ENCODE results near the gene EBI3. TPM values are rescaled to one million over a fixed set of nuclear protein-coding genes. Genes with fewer than 3 reads are reported as not detected.

Gene EBI3
- total RNA-seq, 1 experiment from 2014 or later: 3.0 TPM

DNA sequence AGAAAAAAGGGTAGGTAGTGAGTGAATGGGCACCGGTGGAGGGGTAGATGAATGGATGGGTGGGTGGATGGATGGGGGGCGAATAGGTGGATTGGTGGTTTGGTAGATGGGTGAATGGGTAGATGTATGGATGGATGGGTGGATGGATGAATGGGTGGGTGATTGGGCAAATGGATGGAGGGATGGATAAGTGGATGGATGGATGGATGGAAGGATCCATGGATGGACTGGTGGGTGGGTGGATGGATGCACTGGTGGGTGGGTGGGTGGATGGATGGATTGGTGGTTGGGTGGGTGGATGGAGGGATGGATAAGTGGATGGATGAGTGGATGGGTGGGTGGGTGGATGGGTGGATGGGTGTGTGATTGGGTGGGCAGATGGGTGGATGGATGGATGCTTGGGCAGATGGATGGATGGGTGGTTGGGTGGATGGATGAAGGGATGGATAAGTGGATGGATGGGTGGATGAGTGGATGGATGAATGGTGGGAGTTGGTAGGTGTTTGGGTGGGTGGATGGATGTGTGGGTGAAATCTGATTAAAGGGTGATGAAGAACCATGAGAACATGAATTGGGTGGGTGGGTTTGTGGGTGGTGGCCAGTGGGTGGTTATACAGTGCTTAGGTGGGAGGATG is 44.5 kb upstream of the EBI3 start:
- DNase-seq (ENCODE audit: low read depth, low spot score) (no peak), ATAC-seq (no peak)
- Histone ChIP-seq H3K4me1 (ENCODE audit: control insufficient read depth, insufficient read depth, low read length) (no peaks in the 10 kb centered on the region; the same call in none of the 2 replicates), H3K36me3 (ENCODE audit: control insufficient read depth, insufficient read depth, low read length) (peaks cover 3% of the 10 kb centered on the region; the same call in 1 of the 2 replicates), H3K27ac (ENCODE audit: low read length) (no peak overlapping the region), H3K9me3 (ENCODE audit: control insufficient read depth, insufficient read depth, low read depth, low read length) (no peaks in the 10 kb centered on the region), H3K4me3 (ENCODE audit: low read depth in 2 of 2, low read length in 2 of 2) (no peak overlapping the region), H3K27me3 (ENCODE audit: control insufficient read depth, insufficient read depth, low read length) (no peaks in the 10 kb centered on the region)
- no TSS peak for BruUV-seq (replicated peaks)
- CTCF ChIA-PET: interaction anchor here (0.5 kb wide), 1 partner anchor 197 kb away, joined by 4 read pairs; no protein-coding TSS in a partner anchor
- POLR2A ChIA-PET: interaction anchor here (0.6 kb wide), 1 partner anchor 197 kb away, joined by 15 read pairs; no protein-coding TSS in a partner anchor
- TF ChIP-seq TCF7L2 (IDR thresholded peaks at IDR 0.05; ENCODE audit: low read depth, low read length): no peak
- in situ Hi-C loops (cut with HindIII; ENCODE audit: low pct_unique_long_range_greater_than_20kb, low sequenced_read_pairs) (no loop called here), intact Hi-C loops (cut with micrococcal nuclease; ENCODE audit: unreplicated experiment) (no loop called here)

DNA sequence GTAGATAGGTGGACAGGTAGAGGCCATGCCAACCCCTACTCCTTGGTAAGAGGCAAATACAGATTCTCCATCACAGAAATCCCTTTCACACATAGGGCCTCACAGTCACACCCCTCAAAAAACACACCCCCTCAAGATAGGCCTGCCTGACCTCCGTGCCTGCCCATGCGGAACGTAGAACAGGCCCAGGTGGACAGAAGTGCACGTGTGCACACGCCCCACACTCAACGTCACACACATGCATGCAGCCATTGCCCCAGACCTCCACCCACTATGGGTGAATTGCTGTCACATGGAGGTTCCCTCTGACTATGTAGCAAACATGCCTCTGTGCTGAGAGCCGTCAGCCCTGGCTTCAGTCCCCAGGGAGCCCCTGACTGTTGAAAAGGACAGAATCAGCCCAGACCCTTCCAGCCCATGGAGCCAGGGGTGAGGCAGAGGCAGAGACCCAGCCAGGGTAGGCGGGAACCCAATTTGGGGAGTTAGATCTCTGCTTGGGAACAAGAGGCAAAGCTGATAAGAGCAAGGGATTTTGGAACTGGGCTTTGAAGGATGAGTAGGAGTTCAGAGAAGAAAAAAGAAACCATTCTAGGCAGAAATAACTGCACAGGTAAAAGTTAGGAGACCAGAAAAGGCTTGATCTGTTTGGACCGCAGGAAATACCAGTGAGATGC is 43.8 kb upstream of the EBI3 start:
- in situ Hi-C loops (cut with HindIII; ENCODE audit: low pct_unique_long_range_greater_than_20kb, low sequenced_read_pairs): no loop called here
- BruUV-seq (replicated peaks): no TSS peak
- H3K27ac ChIP-seq (ENCODE audit: low read length): no peak overlapping the region
- no peaks in the 10 kb centered on the region for H3K9me3 ChIP-seq (ENCODE audit: control insufficient read depth, insufficient read depth, low read depth, low read length)
- peaks cover 3% of the 10 kb centered on the region; the same call in 1 of the 2 replicates for H3K36me3 ChIP-seq (ENCODE audit: control insufficient read depth, insufficient read depth, low read length)
- POLR2A ChIA-PET: no interaction called here
- DNase-seq (ENCODE audit: low read depth, low spot score) (no peak), ATAC-seq (no peak)
- H3K4me1 ChIP-seq (ENCODE audit: control insufficient read depth, insufficient read depth, low read length): no peaks in the 10 kb centered on the region; the same call in none of the 2 replicates
- CTCF ChIA-PET: no interaction called here
- TF ChIP-seq TCF7L2 (IDR thresholded peaks at IDR 0.05; ENCODE audit: low read depth, low read length): no peak
- TF ChIP-seq, protein P1, sequence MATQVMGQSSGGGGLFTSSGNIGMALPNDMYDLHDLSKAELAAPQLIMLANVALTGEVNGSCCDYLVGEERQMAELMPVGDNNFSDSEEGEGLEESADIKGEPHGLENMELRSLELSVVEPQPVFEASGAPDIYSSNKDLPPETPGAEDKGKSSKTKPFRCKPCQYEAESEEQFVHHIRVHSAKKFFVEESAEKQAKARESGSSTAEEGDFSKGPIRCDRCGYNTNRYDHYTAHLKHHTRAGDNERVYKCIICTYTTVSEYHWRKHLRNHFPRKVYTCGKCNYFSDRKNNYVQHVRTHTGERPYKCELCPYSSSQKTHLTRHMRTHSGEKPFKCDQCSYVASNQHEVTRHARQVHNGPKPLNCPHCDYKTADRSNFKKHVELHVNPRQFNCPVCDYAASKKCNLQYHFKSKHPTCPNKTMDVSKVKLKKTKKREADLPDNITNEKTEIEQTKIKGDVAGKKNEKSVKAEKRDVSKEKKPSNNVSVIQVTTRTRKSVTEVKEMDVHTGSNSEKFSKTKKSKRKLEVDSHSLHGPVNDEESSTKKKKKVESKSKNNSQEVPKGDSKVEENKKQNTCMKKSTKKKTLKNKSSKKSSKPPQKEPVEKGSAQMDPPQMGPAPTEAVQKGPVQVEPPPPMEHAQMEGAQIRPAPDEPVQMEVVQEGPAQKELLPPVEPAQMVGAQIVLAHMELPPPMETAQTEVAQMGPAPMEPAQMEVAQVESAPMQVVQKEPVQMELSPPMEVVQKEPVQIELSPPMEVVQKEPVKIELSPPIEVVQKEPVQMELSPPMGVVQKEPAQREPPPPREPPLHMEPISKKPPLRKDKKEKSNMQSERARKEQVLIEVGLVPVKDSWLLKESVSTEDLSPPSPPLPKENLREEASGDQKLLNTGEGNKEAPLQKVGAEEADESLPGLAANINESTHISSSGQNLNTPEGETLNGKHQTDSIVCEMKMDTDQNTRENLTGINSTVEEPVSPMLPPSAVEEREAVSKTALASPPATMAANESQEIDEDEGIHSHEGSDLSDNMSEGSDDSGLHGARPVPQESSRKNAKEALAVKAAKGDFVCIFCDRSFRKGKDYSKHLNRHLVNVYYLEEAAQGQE (IDR thresholded peaks at IDR 0.05; ENCODE audit: insufficient read depth in 1 of 2, low read depth in 2 of 2, low read length in 1 of 2): no peak
- TF ChIP-seq, protein P2, sequence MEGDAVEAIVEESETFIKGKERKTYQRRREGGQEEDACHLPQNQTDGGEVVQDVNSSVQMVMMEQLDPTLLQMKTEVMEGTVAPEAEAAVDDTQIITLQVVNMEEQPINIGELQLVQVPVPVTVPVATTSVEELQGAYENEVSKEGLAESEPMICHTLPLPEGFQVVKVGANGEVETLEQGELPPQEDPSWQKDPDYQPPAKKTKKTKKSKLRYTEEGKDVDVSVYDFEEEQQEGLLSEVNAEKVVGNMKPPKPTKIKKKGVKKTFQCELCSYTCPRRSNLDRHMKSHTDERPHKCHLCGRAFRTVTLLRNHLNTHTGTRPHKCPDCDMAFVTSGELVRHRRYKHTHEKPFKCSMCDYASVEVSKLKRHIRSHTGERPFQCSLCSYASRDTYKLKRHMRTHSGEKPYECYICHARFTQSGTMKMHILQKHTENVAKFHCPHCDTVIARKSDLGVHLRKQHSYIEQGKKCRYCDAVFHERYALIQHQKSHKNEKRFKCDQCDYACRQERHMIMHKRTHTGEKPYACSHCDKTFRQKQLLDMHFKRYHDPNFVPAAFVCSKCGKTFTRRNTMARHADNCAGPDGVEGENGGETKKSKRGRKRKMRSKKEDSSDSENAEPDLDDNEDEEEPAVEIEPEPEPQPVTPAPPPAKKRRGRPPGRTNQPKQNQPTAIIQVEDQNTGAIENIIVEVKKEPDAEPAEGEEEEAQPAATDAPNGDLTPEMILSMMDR (IDR thresholded peaks at IDR 0.05): no peak
- H3K4me3 ChIP-seq (ENCODE audit: low read depth in 2 of 2, low read length in 2 of 2): no peak overlapping the region
- intact Hi-C loops (cut with micrococcal nuclease; ENCODE audit: unreplicated experiment): no loop called here
- no peaks in the 10 kb centered on the region for H3K27me3 ChIP-seq (ENCODE audit: control insufficient read depth, insufficient read depth, low read length)

All from Panc1 (cell line).